Testis (tissue), 2 donors: ENCODE results near the gene CACNA1C.

Source experiments
- CTCF ChIP-seq, 3 experiments: fragments of 450-650 bp in 2 of 3; fragments of 200-600 bp in 1 of 3; sonication (generic) in 1 of 3; IDR thresholded peaks; one replicate each; pipeline ENCODE4 v1.5.1; 2016 to 2019; ENCODE audit warnings: antibody characterized with exemption in 3 of 3, mild to moderate bottlenecking in 2 of 3, moderate library complexity in 1 of 3
- POLR2A ChIP-seq: fragments of 450-650 bp; IDR thresholded peaks from one replicate; pipeline ENCODE4 v1.6.1; 2017; ENCODE audit warnings: antibody characterized with exemption, mild to moderate bottlenecking, moderate library complexity

- TF ChIP-seq CTCF (IDR thresholded peaks at IDR 0.05) (no peak), POLR2A (no peak)
These were observed 233.8 kb downstream of the CACNA1C start for GRCh38 chr12:2286461-2287131.
